ENCODE data around the gene FYB1.

DNA sequence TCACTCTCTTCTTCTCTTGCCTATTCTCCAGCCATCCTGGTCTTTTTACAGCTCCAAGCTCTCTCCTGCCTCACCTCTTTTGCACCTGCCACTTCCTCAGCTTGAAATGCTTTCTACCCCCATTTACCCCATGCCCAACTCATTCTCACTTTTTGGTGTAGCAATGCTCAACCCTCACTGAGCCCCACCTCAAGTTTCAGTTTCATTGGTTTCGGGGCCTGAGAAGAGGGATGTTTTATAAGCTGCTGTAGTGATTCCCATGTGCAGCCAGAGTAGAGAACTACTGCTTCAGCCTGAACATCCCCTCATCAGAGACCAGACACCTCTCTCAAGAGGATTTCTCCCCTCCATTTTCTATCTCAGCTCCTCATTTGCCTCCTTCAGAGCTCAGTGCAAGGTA is 45.2 kb upstream of the FYB1 start:
- TF ChIP-seq EZH2 (IDR thresholded peaks at IDR 0.05), result no peak
- no peak for TF ChIP-seq FOXP2 (optimal IDR thresholded peaks at IDR 0.05; ENCODE audit: control extremely low read depth, extremely low read length, insufficient read depth)
